PC-3 (cell line): ENCODE measurements around the gene HES7. TPM values are rescaled to one million over a fixed set of nuclear protein-coding genes. Genes with fewer than 3 reads are reported as not detected.
A peak's percentile ranks its signal among the peaks of the same experiment; 100 is the strongest.

Experiments
- ATAC-seq: fragments of 200-7000 bp; cut with Tn5 transposase; 2 replicates; pipeline ENCODE4 v1.9.1; 2020; ENCODE audit warnings: mild to moderate bottlenecking, moderate library complexity
- BruUV-seq: library from RNA; stranded (reverse); fragments of 400-500 nt; replicated peaks from 2 replicates; lab custom pipeline; 2021; lab: Mats Ljungman, UMichigan
- CTCF ChIA-PET: fragments of 300-600 bp; sonication (Branson Sonifier 250); formaldehyde crosslinking; loops from one replicate; lab custom pipeline; 2022; ENCODE audit warnings: antibody characterized with exemption; lab: Charles Lee
- POLR2A ChIA-PET: fragments of 300-600 bp; sonication (Branson Sonifier 250); formaldehyde crosslinking; loops from one replicate; lab custom pipeline; 2022; ENCODE audit warnings: antibody characterized with exemption; ENCODE audit not compliant: unreplicated experiment; lab: Charles Lee
- DNase-seq: peaks from one replicate; pipeline ENCODE4 v3.0.0-alpha.2; 2015
- H2AFZ ChIP-seq: fragments of 300-600 bp; sonication (generic); 2 replicates; pipeline ENCODE4 v1.6.0; 2016; ENCODE audit warnings: antibody characterized with exemption, low read length
- H3F3A ChIP-seq: fragments of 300-600 bp; sonication (generic); one replicate; pipeline ENCODE4 v1.6.0; 2017; ENCODE audit warnings: antibody characterized with exemption, low read length, control low read depth, mild to moderate bottlenecking; ENCODE audit not compliant: unreplicated experiment
- H3K27ac ChIP-seq: fragments of 300-600 bp; sonication (generic); 2 replicates; pipeline ENCODE4 v1.5.1; 2016; ENCODE audit warnings: mild to moderate bottlenecking, low read length
- H3K27me3 ChIP-seq: fragments of 300-600 bp; sonication (generic); 2 replicates; pipeline ENCODE4 v1.6.1; 2016; ENCODE audit warnings: low read length, mixed read lengths
- H3K36me3 ChIP-seq: fragments of 300-600 bp; sonication (generic); 2 replicates; pipeline ENCODE4 v1.6.1; 2016; ENCODE audit warnings: low read depth, mixed run types, low read length, mixed read lengths
- H3K4me1 ChIP-seq: fragments of 300-600 bp; sonication (generic); 2 replicates; pipeline ENCODE4 v1.5.1; 2016; ENCODE audit warnings: low read length; ENCODE audit not compliant: insufficient read depth
- H3K4me2 ChIP-seq: fragments of 300-600 bp; sonication (generic); 2 replicates; pipeline ENCODE4 v1.6.0; 2016; ENCODE audit warnings: low read length
- H3K4me3 ChIP-seq: fragments of 300-600 bp; sonication (generic); 2 replicates; pipeline ENCODE4 v1.5.1; 2016; ENCODE audit warnings: mild to moderate bottlenecking, low read length, mixed read lengths
- H3K79me2 ChIP-seq: fragments of 300-600 bp; sonication (generic); 2 replicates; pipeline ENCODE4 v1.6.1; 2017; ENCODE audit warnings: low read length, mixed read lengths
- H3K9ac ChIP-seq: fragments of 300-600 bp; sonication (generic); 2 replicates; pipeline ENCODE4 v1.6.0; 2016; ENCODE audit warnings: mild to moderate bottlenecking, low read length
- H3K9me2 ChIP-seq: fragments of 300-600 bp; sonication (generic); replicated peaks from 2 replicates; pipeline ENCODE4 v1.6.1; 2016; ENCODE audit warnings: mixed run types, low read length, mixed read lengths
- H3K9me3 ChIP-seq: fragments of 300-600 bp; sonication (generic); 2 replicates; pipeline ENCODE4 v1.6.1; 2016; ENCODE audit warnings: low read length, mixed read lengths
- H4K20me1 ChIP-seq: fragments of 300-600 bp; sonication (generic); 2 replicates; pipeline ENCODE4 v1.6.1; 2016; ENCODE audit warnings: low read length, mixed read lengths
- EZH2 ChIP-seq: fragments of 300-600 bp; sonication (generic); IDR thresholded peaks from one replicate; pipeline ENCODE4 v1.6.1; 2017; ENCODE audit warnings: antibody characterized with exemption, mild to moderate bottlenecking, low read length; ENCODE audit not compliant: unreplicated experiment
- EZH2phosphoT487 ChIP-seq: fragments of 300-600 bp; sonication (generic); IDR thresholded peaks from 2 replicates; pipeline ENCODE4 v1.6.1; 2018; ENCODE audit warnings: mild to moderate bottlenecking, antibody characterized with exemption, low read length, borderline replicate concordance
- intact Hi-C: fragments of 100-400 bp; cut with micrococcal nuclease; formaldehyde crosslinking; loops from 2 replicates; pipeline ENCODE4 v1.9.0; 2023
- total RNA-seq: library from RNA; depleted of rRNA; stranded (reverse); fragments of >200 nt; gene quantifications from 2 replicates; pipeline ENCODE4 v1.2.3, GENCODE V29; 2014
- TF ChIP-seq, protein P1 (sequence below): fragments of 300-600 bp; sonication (generic); conservative IDR thresholded peaks from 2 replicates; pipeline ENCODE4 v1.5.1; 2017; ENCODE audit warnings: antibody characterized with exemption, low read depth, mild to moderate bottlenecking, low read length

HES7 gene
- total RNA-seq, 1 experiment from 2014 or later = not detected

DNA sequence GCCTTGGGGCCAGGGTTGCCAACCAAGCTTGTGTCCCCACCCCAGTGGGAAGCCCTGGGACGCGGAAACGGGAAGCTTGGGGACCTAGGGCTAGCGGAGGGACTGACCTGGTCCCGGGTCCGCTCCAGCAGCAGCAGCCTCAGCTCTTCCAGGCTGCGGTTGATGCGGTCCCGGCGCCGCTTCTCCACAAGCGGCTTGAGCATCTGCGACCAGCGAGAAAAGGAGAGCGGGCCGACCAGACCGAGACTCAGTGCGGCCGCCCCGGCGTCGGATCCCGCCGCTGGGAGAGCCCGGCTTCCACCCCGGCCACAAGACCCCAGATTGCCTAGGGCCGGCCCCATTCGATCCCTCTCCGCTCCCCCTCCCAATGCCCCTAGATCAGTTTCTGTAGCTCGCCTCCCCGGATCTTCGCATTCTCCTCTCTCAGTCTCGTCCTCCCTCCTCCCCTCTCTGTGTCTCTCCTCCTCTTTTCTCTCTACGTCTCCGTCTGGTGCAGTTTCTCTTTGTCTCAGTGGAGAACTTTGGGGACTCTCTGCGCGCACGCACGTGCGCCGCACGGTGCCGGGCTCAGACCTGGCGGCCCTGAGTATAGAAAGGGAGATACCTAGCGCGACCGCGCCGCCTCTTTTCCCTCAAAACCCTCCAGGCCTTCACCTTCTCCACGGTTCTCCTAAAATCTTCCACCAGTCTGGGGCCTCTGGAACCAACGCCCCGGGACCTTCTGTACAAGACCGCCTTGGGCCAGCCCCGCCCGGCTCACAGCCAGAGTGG, 797 bp downstream of the HES7 start:
- H3K9me3 ChIP-seq = no peaks in the 10 kb centered on the region
- no peak for TF ChIP-seq EZH2
- TF ChIP-seq EZH2phosphoT487 = no peak
- TF ChIP-seq, protein P1, sequence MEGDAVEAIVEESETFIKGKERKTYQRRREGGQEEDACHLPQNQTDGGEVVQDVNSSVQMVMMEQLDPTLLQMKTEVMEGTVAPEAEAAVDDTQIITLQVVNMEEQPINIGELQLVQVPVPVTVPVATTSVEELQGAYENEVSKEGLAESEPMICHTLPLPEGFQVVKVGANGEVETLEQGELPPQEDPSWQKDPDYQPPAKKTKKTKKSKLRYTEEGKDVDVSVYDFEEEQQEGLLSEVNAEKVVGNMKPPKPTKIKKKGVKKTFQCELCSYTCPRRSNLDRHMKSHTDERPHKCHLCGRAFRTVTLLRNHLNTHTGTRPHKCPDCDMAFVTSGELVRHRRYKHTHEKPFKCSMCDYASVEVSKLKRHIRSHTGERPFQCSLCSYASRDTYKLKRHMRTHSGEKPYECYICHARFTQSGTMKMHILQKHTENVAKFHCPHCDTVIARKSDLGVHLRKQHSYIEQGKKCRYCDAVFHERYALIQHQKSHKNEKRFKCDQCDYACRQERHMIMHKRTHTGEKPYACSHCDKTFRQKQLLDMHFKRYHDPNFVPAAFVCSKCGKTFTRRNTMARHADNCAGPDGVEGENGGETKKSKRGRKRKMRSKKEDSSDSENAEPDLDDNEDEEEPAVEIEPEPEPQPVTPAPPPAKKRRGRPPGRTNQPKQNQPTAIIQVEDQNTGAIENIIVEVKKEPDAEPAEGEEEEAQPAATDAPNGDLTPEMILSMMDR = no peak
- H3K4me3 ChIP-seq = peak overlapping the region; percentile 91
- H3K9me2 ChIP-seq = no peaks in the 10 kb centered on the region
- H3F3A ChIP-seq = peaks cover 7% of the 10 kb centered on the region
- no TSS peak for BruUV-seq
- intact Hi-C loops = no loop called here
- H3K79me2 ChIP-seq = no peaks in the 10 kb centered on the region
- H3K27me3 ChIP-seq = no peaks in the 10 kb centered on the region
- peaks cover 3% of the 10 kb centered on the region for H4K20me1 ChIP-seq
- H3K4me1 ChIP-seq = peaks cover 13% of the 10 kb centered on the region; the same call in 1 of the 2 replicates
- H3K27ac ChIP-seq = no peak overlapping the region
- ATAC-seq (no peak), DNase-seq (peak; percentile 16)
- no peak overlapping the region for H3K9ac ChIP-seq
- peak overlapping the region; percentile 82 for H2AFZ ChIP-seq
- POLR2A ChIA-PET = no interaction called here
- CTCF ChIA-PET = no interaction called here
- H3K36me3 ChIP-seq = no peaks in the 10 kb centered on the region
- H3K4me2 ChIP-seq = peak overlapping the region; percentile 96

DNA sequence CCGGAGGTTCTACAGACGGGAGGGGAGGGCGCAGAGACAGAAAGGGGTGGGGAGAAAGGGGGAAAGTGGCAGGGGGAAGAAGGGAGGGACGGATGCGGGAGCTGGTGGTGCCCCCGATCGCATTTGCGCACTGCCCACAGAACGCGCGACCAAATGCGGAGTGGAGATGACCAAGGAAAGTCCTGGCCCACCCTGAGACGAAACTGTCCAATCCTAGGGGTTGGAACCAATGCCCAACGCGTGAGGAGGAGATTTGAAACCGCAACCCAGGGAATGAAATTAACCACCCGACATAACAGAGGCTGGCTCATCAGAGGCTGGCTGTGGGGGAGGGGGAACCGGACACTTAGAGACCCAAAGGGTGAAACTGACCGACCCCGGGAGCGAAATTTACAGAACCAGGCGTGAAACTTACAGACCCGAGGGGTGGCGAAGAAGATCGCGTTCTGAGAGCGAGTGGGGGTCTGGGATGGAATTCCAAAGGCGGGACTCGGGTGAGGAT, 1.4 kb downstream of the HES7 start:
- no TSS peak for BruUV-seq
- Histone ChIP-seq H3K27ac (no peak overlapping the region), H3K4me2 (peak overlapping the region; percentile 96), H3K9me2 (no peaks in the 10 kb centered on the region), H3K36me3 (no peaks in the 10 kb centered on the region), H3K27me3 (no peaks in the 10 kb centered on the region), H3K9me3 (no peaks in the 10 kb centered on the region), H3K79me2 (no peaks in the 10 kb centered on the region), H2AFZ (peak overlapping the region; percentile 82), H3F3A (peaks cover 7% of the 10 kb centered on the region), H3K9ac (no peak overlapping the region), H4K20me1 (peaks cover 3% of the 10 kb centered on the region), H3K4me3 (peak overlapping the region; percentile 91), H3K4me1 (peaks cover 16% of the 10 kb centered on the region; the same call in 1 of the 2 replicates)
- TF ChIP-seq EZH2phosphoT487 = no peak
- POLR2A ChIA-PET = no interaction called here
- intact Hi-C loops = no loop called here
- CTCF ChIA-PET = no interaction called here
- no peak for ATAC-seq
- DNase-seq = peak; percentile 5

DNA sequence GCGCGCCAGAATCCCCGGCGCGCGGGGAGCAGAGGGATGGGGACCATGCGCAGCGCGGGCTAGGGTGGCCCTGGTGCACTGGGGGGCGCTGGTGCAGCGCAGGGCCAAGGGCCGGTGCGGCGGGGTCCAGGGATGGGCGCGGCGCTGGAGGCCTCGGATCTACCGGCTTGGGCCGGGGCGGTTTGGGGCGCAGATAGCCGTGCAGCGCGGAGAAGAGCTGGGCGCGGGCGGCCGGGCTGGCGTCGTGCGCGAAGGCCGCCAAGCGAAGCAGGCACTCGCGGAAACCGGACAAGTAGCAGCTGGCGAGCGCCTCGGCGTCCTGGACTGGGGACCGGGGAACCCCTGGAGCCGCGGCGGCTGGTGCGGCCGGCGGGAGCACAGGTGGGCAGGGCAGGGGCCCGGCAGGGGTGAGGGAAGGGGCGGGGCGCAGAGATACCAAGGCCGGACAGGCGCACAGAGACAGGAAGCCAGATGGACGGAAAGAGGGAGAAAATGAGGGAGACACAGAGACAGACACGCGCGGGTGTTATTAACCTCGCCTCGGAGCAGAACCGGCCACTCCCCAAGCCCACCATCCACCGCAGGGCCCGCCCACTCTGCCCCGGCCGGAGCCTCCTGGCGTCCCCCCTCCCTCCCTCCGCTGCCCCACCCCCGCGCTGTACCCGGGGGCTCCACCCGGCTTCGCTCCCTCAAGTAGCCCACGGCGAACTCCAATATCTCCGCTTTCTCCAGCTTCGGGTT, 2.1 kb downstream of the HES7 start:
- peak; percentile 6 for ATAC-seq
- peak overlapping the region; percentile 91 for H3K4me3 ChIP-seq
- POLR2A ChIA-PET = no interaction called here
- CTCF ChIA-PET = no interaction called here
- no peaks in the 10 kb centered on the region for H3K79me2 ChIP-seq
- no peaks in the 10 kb centered on the region for H3K9me3 ChIP-seq
- no TSS peak for BruUV-seq
- peak overlapping the region; percentile 96 for H3K4me2 ChIP-seq
- no peaks in the 10 kb centered on the region for H3K27me3 ChIP-seq
- no peaks in the 10 kb centered on the region for H3K9me2 ChIP-seq
- DNase-seq = peak; percentile 47
- TF ChIP-seq, protein P1 = peak; percentile 51
- no peak for TF ChIP-seq EZH2phosphoT487
- H3K9ac ChIP-seq = no peak overlapping the region
- no peak overlapping the region for H3K27ac ChIP-seq
- intact Hi-C loops = no loop called here
- peaks cover 15% of the 10 kb centered on the region; the same call in 1 of the 2 replicates for H3K4me1 ChIP-seq
- no peaks in the 10 kb centered on the region for H3K36me3 ChIP-seq
- H3F3A ChIP-seq = peaks cover 3% of the 10 kb centered on the region
- H4K20me1 ChIP-seq = peaks cover 3% of the 10 kb centered on the region
- H2AFZ ChIP-seq = peak overlapping the region; percentile 82
